HCT116 (cell line): Measurements from ENCODE around the gene LRRTM3. TPM values are rescaled to one million over a fixed set of nuclear protein-coding genes. Genes with fewer than 3 reads are reported as not detected.

Experiments used
- ATAC-seq: fragments of 200-7000 bp; cut with Tn5 transposase; 2 replicates; pipeline ENCODE4 v1.9.1; 2020; ENCODE audit warnings: mild to moderate bottlenecking, moderate library complexity
- BruUV-seq: library from RNA; stranded (reverse); fragments of 400-500 nt; replicated peaks from 2 replicates; lab custom pipeline; 2021; lab: Mats Ljungman, UMichigan
- CTCF ChIA-PET: fragments of 300-600 bp; sonication (Branson Sonifier 250); formaldehyde crosslinking; loops from one replicate; lab custom pipeline; 2021; ENCODE audit warnings: antibody characterized with exemption; lab: Charles Lee
- POLR2A ChIA-PET: fragments of 300-600, 350-600 bp; sonication (Branson Sonifier 250); formaldehyde crosslinking; loops from one replicate; lab custom pipeline; 2021; ENCODE audit warnings: antibody characterized with exemption; lab: Charles Lee
- RAD21 ChIA-PET, 2 experiments: fragments of 300-600 bp; sonication (Branson Sonifier 250); formaldehyde crosslinking; loops; one replicate each; lab custom pipeline; 2023; ENCODE audit warnings: low total read pairs in 2 of 2; ENCODE audit not compliant: uncharacterized antibody in 2 of 2, unreplicated experiment in 2 of 2, low non-redundant PET in 1 of 2; lab: Charles Lee
- DNase-seq: peaks from one replicate; pipeline ENCODE4 v3.0.0-alpha.2; 2010; ENCODE audit warnings: low read depth, low spot score
- H2AFZ ChIP-seq: fragments of 200-600 bp; shearing (Covaris generic), sonication (generic); 2 replicates; pipeline ENCODE4 v1.6.1; 2017; ENCODE audit warnings: low read depth, mixed run types, mixed read lengths, antibody characterized with exemption, low read length; ENCODE audit not compliant: poor library complexity, severe bottlenecking
- H3K27ac ChIP-seq: 2 replicates; pipeline ENCODE4 v1.5.1; 2012; ENCODE audit warnings: low read depth, low read length
- H3K27me3 ChIP-seq: fragments of 200-600 bp; sonication (generic); 2 replicates; pipeline ENCODE4 v1.6.1; 2016; ENCODE audit warnings: mixed run types, low read length, mixed read lengths; ENCODE audit not compliant: insufficient read depth
- H3K36me3 ChIP-seq, 2 experiments: fragments of 200-500 bp in 1 of 2; fragments of 200-600 bp in 1 of 2; sonication (Bioruptor generic) in 1 of 2; sonication (generic) in 1 of 2; 2 replicates each; pipeline versions ENCODE4 v1.5.1 to v1.6.1; 2014 to 2016; ENCODE audit warnings: low read length in 2 of 2, inconsistent platforms in 1 of 2, mixed read lengths in 1 of 2, mixed run types in 1 of 2; ENCODE audit not compliant: insufficient read depth in 2 of 2, control insufficient read depth in 1 of 2
- H3K4me1 ChIP-seq, 2 experiments: fragments of 200-600 bp in 1 of 2; sonication (generic) in 1 of 2; 2 replicates each; pipeline versions ENCODE4 v1.5.1 to v1.6.1; 2012 to 2017; ENCODE audit warnings: low read length in 2 of 2, inconsistent platforms in 1 of 2, mild to moderate bottlenecking in 1 of 2, mixed read lengths in 1 of 2, mixed run types in 1 of 2, moderate library complexity in 1 of 2; ENCODE audit not compliant: insufficient read depth in 2 of 2, control insufficient read depth in 1 of 2
- H3K4me2 ChIP-seq: fragments of 200-600 bp; sonication (generic); 2 replicates; pipeline ENCODE4 v1.6.1; 2017; ENCODE audit warnings: mixed run types, low read length, mixed read lengths
- H3K4me3 ChIP-seq, 2 experiments: fragments of 200-600 bp in 1 of 2; sonication (generic) in 1 of 2; replicated peaks in 1 of 2; 2 replicates each; pipeline ENCODE4 v1.5.1; 2011 to 2016; ENCODE audit warnings: low read length in 2 of 2, control low read depth in 1 of 2, low read depth in 1 of 2, mild to moderate bottlenecking in 1 of 2, mixed read lengths in 1 of 2, mixed run types in 1 of 2
- H3K79me2 ChIP-seq: fragments of 200-600 bp; sonication (generic); 2 replicates; pipeline ENCODE4 v1.6.1; 2017; ENCODE audit warnings: mild to moderate bottlenecking, mixed run types, low read length, moderate library complexity, mixed read lengths; ENCODE audit not compliant: insufficient read depth
- H3K9ac ChIP-seq: fragments of 200-600 bp; sonication (generic); 2 replicates; pipeline ENCODE4 v1.6.1; 2016; ENCODE audit warnings: low read length, mixed read lengths
- H3K9me2 ChIP-seq: fragments of 200-600 bp; sonication (generic), shearing (Covaris generic); 2 replicates; pipeline ENCODE4 v1.6.1; 2017; ENCODE audit warnings: mixed run types, mild to moderate bottlenecking, moderate library complexity; ENCODE audit not compliant: insufficient read depth
- H3K9me3 ChIP-seq, 2 experiments: fragments of 200-500 bp in 1 of 2; fragments of 200-600 bp in 1 of 2; sonication (Bioruptor generic) in 1 of 2; sonication (generic) in 1 of 2; 2 replicates each; pipeline ENCODE4 v1.6.1; 2014 to 2017; ENCODE audit warnings: low read length in 2 of 2, mixed read lengths in 2 of 2, inconsistent platforms in 1 of 2, low read depth in 1 of 2, mild to moderate bottlenecking in 1 of 2, mixed run types in 1 of 2, moderate library complexity in 1 of 2; ENCODE audit not compliant: control insufficient read depth in 1 of 2, insufficient read depth in 1 of 2
- H4K20me1 ChIP-seq: fragments of 200-600 bp; sonication (generic), shearing (Covaris generic); 2 replicates; pipeline ENCODE4 v1.6.1; 2017; ENCODE audit warnings: mixed run types, mild to moderate bottlenecking, moderate library complexity; ENCODE audit not compliant: insufficient read depth
- ATF3 ChIP-seq: IDR thresholded peaks from 2 replicates; pipeline ENCODE4 v1.6.1; 2012
- CBX3 ChIP-seq: IDR thresholded peaks from 2 replicates; pipeline ENCODE4 v1.6.1; 2012; ENCODE audit warnings: low read depth
- EGR1 ChIP-seq: IDR thresholded peaks from 2 replicates; pipeline ENCODE4 v1.6.1; 2012; ENCODE audit warnings: low read depth
- FOSL1 ChIP-seq: IDR thresholded peaks from 2 replicates; pipeline ENCODE4 v1.6.1; 2012; ENCODE audit warnings: low read depth
- POLR2A ChIP-seq: IDR thresholded peaks from 2 replicates; pipeline ENCODE4 v1.7.0; 2011; ENCODE audit warnings: borderline replicate concordance; ENCODE audit not compliant: insufficient read depth, insufficient read length; ENCODE audit errors: extremely low read depth
- REST ChIP-seq: IDR thresholded peaks from 2 replicates; pipeline ENCODE4 v1.6.1; 2012; ENCODE audit warnings: low read depth
- SIN3A ChIP-seq: IDR thresholded peaks from 2 replicates; pipeline ENCODE4 v1.6.1; 2012; ENCODE audit warnings: low read depth
- SRF ChIP-seq: IDR thresholded peaks from 2 replicates; pipeline ENCODE4 v1.6.1; 2012; ENCODE audit warnings: low read depth
- TCF7L2 ChIP-seq: IDR thresholded peaks from 2 replicates; pipeline ENCODE4 v1.7.0; 2011; ENCODE audit warnings: borderline replicate concordance, inconsistent platforms; ENCODE audit not compliant: insufficient read depth, insufficient read length; ENCODE audit errors: extremely low read depth
- ZBTB33 ChIP-seq: IDR thresholded peaks from 2 replicates; pipeline ENCODE4 v1.6.1; 2011; ENCODE audit warnings: mild to moderate bottlenecking, low read length, moderate library complexity; ENCODE audit not compliant: insufficient replicate concordance; ENCODE audit errors: extremely low read depth
- intact Hi-C: fragments of 100-400 bp; cut with micrococcal nuclease; formaldehyde crosslinking; loops from 2 replicates; pipeline ENCODE4 v1.10.0; 2022
- total RNA-seq: library from RNA; stranded (reverse); gene quantifications from one replicate; pipeline ENCODE4 v1.2.1, GENCODE V29; 2021; ENCODE audit not compliant: unreplicated experiment
- TF ChIP-seq, protein P1 (sequence below), 3 experiments: fragments of 200-600 bp in 1 of 3; sonication (generic) in 1 of 3; IDR thresholded peaks in 2 of 3; conservative IDR thresholded peaks in 1 of 3; 2 replicates each; pipeline ENCODE4 v1.5.1; 2012 to 2017; ENCODE audit warnings: low read depth in 2 of 3, low read length in 2 of 3, antibody characterized with exemption in 1 of 3, borderline replicate concordance in 1 of 3, control low read depth in 1 of 3, mild to moderate bottlenecking in 1 of 3, mixed read lengths in 1 of 3, mixed run types in 1 of 3, moderate library complexity in 1 of 3; ENCODE audit not compliant: insufficient read depth in 1 of 3

The LRRTM3 gene
- total RNA-seq, 1 experiment from 2014 or later: not detected

GRCh38 chr10:66980246-66980815 is 54.5 kb downstream of the LRRTM3 start:
- DNase-seq: no peak
- Histone ChIP-seq H3K4me2 (no peak overlapping the region), H3K79me2 (no peaks in the 10 kb centered on the region), H3K4me1 (no peaks in the 10 kb centered on the region), H3K27ac (no peak overlapping the region), H3K9me3 (no peaks in the 10 kb centered on the region), H3K9me2 (no peaks in the 10 kb centered on the region), H2AFZ (no peak overlapping the region), H3K36me3 (no peaks in the 10 kb centered on the region), H3K9ac (no peak overlapping the region), H3K27me3 (no peaks in the 10 kb centered on the region), H3K4me3 (no peak overlapping the region), H4K20me1 (no peaks in the 10 kb centered on the region)
- TF ChIP-seq TCF7L2 (no peak), FOSL1 (no peak), POLR2A (no peak), SIN3A (no peak), CBX3 (no peak), REST (no peak), EGR1 (no peak), SRF (no peak), ZBTB33 (no peak), ATF3 (no peak)
- TF ChIP-seq, protein P1, sequence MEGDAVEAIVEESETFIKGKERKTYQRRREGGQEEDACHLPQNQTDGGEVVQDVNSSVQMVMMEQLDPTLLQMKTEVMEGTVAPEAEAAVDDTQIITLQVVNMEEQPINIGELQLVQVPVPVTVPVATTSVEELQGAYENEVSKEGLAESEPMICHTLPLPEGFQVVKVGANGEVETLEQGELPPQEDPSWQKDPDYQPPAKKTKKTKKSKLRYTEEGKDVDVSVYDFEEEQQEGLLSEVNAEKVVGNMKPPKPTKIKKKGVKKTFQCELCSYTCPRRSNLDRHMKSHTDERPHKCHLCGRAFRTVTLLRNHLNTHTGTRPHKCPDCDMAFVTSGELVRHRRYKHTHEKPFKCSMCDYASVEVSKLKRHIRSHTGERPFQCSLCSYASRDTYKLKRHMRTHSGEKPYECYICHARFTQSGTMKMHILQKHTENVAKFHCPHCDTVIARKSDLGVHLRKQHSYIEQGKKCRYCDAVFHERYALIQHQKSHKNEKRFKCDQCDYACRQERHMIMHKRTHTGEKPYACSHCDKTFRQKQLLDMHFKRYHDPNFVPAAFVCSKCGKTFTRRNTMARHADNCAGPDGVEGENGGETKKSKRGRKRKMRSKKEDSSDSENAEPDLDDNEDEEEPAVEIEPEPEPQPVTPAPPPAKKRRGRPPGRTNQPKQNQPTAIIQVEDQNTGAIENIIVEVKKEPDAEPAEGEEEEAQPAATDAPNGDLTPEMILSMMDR (IDR thresholded peaks at IDR 0.05 in 2 of 3, conservative IDR thresholded peaks at IDR 0.05 in 1 of 3; ENCODE audit: borderline replicate concordance in 1 of 3, insufficient read depth in 1 of 3, low read depth in 2 of 3, low read length in 2 of 3): no peak
- intact Hi-C loops: no loop called here
- no TSS peak for BruUV-seq
- ChIA-PET RAD21 (no interaction called here), POLR2A (no interaction called here), CTCF (no interaction called here)
- no peak for ATAC-seq
